H1 (cell line): ENCODE data around the gene EIF4EBP3. TPM values are rescaled to one million over a fixed set of nuclear protein-coding genes. Genes with fewer than 3 reads are reported as not detected.

Experiments used
- MAFK ChIP-seq: IDR thresholded peaks from 2 replicates; pipeline ENCODE4 v1.6.1; 2012; ENCODE audit warnings: low read depth, mild to moderate bottlenecking, improper control_type of control experiment, low read length
- POLR2AphosphoS5 ChIP-seq: IDR thresholded peaks from 2 replicates; pipeline ENCODE4 v1.6.1; 2011; ENCODE audit warnings: low read depth, low read length
- polyA plus RNA-seq, 7 experiments: library from polyadenylated mRNA; depleted of rRNA in 3 of 7; stranded (reverse) in 5 of 7; unstranded in 2 of 7; fragments of >200 nt in 5 of 7; fragments of 200-250 nt in 2 of 7; gene quantifications; 1 replicate in 5 of 7; 2 replicates in 1 of 7; 4 replicates in 1 of 7; pipeline versions ENCODE4 v1.2.1 to v1.2.3, GENCODE V29; 2011 to 2013; ENCODE audit warnings: missing spikeins in 2 of 7, mixed read lengths in 2 of 7
- total RNA-seq: library from RNA; stranded (reverse); fragmentation: NEBNext Ultra II Directional; extraction: Animal tissue kit (Norgen Biotek cat#: 25700); gene quantifications from 2 replicates; pipeline ENCODE4 v1.2.1, GENCODE V29; 2021
- TF ChIP-seq, protein P1 (sequence below): fragments of 300-600 bp; sonication (generic); IDR thresholded peaks from 2 replicates; pipeline ENCODE4 v1.7.1; 2012; ENCODE audit warnings: low read length, moderate library complexity, mild to moderate bottlenecking, inconsistent platforms; ENCODE audit not compliant: insufficient replicate concordance

EIF4EBP3 gene
- total and polyA plus RNA-seq, 2 of the 8 experiments (the other 6 are each of a cell fraction or from before 2014, with no cell fraction given), result 11.1 to 11.7 TPM

DNA sequence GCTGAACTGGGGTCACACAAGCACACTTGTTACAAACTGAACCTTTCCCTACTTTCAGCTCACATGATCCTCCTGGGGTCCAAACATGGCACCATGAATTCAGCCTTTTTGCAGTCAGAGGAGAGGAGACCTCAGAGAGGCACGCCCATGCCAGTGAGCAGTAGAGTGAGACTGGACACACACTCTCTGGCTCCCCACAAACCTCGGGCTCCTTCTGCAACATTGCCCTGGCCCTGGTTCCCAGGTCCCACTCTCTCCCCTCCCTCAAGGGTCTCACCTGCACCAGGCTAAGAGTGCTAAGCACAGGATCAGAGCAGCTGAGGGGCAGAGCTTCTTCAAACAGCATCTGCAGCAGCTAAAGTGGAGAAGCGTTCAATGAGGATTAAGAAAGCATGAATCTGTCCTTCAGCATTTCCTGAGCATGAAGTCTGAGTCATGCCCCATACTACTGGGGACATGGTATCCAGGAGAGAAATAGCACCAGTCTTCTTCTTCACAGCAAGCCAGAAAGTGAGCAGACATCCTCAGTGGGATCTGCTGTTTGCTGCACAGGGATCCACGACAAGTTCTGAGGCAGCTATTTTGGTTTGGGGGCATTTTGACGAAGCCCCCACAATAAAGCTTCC, 44.4 kb downstream of the EIF4EBP3 start (continued):
- TF ChIP-seq, protein P1, sequence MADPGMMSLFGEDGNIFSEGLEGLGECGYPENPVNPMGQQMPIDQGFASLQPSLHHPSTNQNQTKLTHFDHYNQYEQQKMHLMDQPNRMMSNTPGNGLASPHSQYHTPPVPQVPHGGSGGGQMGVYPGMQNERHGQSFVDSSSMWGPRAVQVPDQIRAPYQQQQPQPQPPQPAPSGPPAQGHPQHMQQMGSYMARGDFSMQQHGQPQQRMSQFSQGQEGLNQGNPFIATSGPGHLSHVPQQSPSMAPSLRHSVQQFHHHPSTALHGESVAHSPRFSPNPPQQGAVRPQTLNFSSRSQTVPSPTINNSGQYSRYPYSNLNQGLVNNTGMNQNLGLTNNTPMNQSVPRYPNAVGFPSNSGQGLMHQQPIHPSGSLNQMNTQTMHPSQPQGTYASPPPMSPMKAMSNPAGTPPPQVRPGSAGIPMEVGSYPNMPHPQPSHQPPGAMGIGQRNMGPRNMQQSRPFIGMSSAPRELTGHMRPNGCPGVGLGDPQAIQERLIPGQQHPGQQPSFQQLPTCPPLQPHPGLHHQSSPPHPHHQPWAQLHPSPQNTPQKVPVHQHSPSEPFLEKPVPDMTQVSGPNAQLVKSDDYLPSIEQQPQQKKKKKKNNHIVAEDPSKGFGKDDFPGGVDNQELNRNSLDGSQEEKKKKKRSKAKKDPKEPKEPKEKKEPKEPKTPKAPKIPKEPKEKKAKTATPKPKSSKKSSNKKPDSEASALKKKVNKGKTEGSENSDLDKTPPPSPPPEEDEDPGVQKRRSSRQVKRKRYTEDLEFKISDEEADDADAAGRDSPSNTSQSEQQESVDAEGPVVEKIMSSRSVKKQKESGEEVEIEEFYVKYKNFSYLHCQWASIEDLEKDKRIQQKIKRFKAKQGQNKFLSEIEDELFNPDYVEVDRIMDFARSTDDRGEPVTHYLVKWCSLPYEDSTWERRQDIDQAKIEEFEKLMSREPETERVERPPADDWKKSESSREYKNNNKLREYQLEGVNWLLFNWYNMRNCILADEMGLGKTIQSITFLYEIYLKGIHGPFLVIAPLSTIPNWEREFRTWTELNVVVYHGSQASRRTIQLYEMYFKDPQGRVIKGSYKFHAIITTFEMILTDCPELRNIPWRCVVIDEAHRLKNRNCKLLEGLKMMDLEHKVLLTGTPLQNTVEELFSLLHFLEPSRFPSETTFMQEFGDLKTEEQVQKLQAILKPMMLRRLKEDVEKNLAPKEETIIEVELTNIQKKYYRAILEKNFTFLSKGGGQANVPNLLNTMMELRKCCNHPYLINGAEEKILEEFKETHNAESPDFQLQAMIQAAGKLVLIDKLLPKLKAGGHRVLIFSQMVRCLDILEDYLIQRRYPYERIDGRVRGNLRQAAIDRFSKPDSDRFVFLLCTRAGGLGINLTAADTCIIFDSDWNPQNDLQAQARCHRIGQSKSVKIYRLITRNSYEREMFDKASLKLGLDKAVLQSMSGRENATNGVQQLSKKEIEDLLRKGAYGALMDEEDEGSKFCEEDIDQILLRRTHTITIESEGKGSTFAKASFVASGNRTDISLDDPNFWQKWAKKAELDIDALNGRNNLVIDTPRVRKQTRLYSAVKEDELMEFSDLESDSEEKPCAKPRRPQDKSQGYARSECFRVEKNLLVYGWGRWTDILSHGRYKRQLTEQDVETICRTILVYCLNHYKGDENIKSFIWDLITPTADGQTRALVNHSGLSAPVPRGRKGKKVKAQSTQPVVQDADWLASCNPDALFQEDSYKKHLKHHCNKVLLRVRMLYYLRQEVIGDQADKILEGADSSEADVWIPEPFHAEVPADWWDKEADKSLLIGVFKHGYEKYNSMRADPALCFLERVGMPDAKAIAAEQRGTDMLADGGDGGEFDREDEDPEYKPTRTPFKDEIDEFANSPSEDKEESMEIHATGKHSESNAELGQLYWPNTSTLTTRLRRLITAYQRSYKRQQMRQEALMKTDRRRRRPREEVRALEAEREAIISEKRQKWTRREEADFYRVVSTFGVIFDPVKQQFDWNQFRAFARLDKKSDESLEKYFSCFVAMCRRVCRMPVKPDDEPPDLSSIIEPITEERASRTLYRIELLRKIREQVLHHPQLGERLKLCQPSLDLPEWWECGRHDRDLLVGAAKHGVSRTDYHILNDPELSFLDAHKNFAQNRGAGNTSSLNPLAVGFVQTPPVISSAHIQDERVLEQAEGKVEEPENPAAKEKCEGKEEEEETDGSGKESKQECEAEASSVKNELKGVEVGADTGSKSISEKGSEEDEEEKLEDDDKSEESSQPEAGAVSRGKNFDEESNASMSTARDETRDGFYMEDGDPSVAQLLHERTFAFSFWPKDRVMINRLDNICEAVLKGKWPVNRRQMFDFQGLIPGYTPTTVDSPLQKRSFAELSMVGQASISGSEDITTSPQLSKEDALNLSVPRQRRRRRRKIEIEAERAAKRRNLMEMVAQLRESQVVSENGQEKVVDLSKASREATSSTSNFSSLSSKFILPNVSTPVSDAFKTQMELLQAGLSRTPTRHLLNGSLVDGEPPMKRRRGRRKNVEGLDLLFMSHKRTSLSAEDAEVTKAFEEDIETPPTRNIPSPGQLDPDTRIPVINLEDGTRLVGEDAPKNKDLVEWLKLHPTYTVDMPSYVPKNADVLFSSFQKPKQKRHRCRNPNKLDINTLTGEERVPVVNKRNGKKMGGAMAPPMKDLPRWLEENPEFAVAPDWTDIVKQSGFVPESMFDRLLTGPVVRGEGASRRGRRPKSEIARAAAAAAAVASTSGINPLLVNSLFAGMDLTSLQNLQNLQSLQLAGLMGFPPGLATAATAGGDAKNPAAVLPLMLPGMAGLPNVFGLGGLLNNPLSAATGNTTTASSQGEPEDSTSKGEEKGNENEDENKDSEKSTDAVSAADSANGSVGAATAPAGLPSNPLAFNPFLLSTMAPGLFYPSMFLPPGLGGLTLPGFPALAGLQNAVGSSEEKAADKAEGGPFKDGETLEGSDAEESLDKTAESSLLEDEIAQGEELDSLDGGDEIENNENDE, result no peak
- TF ChIP-seq MAFK (no peak), POLR2AphosphoS5 (no peak)
